ENCODE data around the gene SKI. TPM values are rescaled to one million over a fixed set of nuclear protein-coding genes. Genes with fewer than 3 reads are reported as not detected.

SKI gene
- total RNA-seq, 1 experiment from 2014 or later = 28.3 TPM

DNA sequence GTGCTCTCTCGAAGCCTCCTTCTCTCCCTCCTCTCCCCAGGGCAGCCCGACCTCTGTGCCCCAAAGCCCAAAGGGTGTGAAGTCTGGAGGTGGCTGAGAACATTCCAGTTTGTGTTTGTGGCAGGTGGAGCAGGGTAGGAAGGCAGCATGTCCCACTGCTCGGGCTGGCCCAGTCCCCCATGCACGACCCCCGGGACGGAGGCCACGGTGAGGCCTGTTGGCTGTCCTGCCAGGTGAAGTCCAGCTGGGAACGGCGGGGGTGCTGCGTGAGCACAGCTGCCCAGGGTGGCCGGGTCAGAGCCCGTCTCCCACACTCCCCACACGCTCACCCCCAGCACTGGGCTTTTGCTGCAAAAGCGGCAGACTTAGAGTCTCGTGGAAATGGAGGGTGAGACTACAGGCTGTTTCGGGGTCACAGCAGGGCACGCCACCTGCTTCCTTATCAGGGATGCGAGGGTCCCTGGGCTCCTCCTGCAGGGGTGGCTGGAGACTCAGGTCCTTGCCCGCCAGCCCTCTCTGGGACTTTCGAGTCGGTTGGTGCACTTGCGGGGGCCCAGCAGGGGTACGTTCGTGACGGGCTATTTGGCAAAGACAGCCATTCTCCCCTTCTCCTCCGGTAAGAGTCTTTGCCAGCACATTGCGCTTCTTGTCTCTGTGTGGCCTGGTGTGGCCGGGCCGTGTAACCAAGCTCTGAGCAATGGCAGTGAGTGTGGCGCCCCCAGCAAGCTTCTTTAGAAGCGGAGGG, 123.0 kb downstream of the SKI start:
- CTCF ChIA-PET = no interaction called here
- H3K4me1 ChIP-seq (ENCODE audit: insufficient read depth, low read length) = no peaks in the 10 kb centered on the region
- POLR2A ChIA-PET (ENCODE audit: unreplicated experiment) = no interaction called here
- no peak overlapping the region for H2AFZ ChIP-seq (ENCODE audit: low read length)
- intact Hi-C loops (cut with micrococcal nuclease) = no loop called here
- H3K9ac ChIP-seq (ENCODE audit: low read length) = no peak overlapping the region
- no peaks in the 10 kb centered on the region for H3K79me2 ChIP-seq (ENCODE audit: low read length)
- ATAC-seq (no peak), DNase-seq (no peak)
- H3K9me3 ChIP-seq (ENCODE audit: low read length) = no peaks in the 10 kb centered on the region
- H3K4me2 ChIP-seq (ENCODE audit: low read length) = no peak overlapping the region
- no peaks in the 10 kb centered on the region for H3F3A ChIP-seq (ENCODE audit: low read length, unreplicated experiment)
- H4K20me1 ChIP-seq (ENCODE audit: low read length) = no peaks in the 10 kb centered on the region
- H3K27ac ChIP-seq (ENCODE audit: low read length) = no peak overlapping the region
- no peaks in the 10 kb centered on the region for H3K27me3 ChIP-seq (ENCODE audit: low read length)
- TF ChIP-seq, protein P1, sequence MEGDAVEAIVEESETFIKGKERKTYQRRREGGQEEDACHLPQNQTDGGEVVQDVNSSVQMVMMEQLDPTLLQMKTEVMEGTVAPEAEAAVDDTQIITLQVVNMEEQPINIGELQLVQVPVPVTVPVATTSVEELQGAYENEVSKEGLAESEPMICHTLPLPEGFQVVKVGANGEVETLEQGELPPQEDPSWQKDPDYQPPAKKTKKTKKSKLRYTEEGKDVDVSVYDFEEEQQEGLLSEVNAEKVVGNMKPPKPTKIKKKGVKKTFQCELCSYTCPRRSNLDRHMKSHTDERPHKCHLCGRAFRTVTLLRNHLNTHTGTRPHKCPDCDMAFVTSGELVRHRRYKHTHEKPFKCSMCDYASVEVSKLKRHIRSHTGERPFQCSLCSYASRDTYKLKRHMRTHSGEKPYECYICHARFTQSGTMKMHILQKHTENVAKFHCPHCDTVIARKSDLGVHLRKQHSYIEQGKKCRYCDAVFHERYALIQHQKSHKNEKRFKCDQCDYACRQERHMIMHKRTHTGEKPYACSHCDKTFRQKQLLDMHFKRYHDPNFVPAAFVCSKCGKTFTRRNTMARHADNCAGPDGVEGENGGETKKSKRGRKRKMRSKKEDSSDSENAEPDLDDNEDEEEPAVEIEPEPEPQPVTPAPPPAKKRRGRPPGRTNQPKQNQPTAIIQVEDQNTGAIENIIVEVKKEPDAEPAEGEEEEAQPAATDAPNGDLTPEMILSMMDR (conservative IDR thresholded peaks at IDR 0.05; ENCODE audit: low read depth, low read length) = no peak
- TF ChIP-seq EZH2phosphoT487 (IDR thresholded peaks at IDR 0.05; ENCODE audit: borderline replicate concordance, low read length) (no peak), EZH2 (IDR thresholded peaks at IDR 0.05; ENCODE audit: low read length, unreplicated experiment) (no peak)
- H3K9me2 ChIP-seq (replicated peaks; ENCODE audit: low read length) = no peaks in the 10 kb centered on the region
- H3K4me3 ChIP-seq (ENCODE audit: low read length) = no peak overlapping the region
- BruUV-seq (replicated peaks) = no TSS peak
- no peaks in the 10 kb centered on the region for H3K36me3 ChIP-seq (ENCODE audit: low read depth, low read length)

DNA sequence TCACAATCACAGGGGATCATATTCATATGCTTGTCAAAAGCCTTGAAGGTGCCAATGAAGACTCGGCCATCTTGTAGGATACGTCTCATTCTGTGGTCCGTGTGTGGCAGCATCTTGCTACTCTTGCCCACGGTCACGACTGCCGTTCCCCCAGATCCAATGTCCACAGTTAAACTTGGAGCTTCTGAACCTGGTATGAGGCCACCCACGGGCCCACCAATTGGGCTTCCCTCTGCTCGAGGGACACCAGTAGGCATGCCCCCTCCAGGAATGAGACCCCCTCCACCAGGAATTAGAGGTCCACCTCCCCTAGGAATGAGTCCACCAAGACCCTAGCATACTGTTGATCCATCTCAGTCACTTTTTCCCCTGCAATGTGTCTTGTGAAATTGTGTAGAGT, 123.6 kb downstream of the SKI start:
- no peak for ATAC-seq
- H3K9me2 ChIP-seq (replicated peaks; ENCODE audit: low read length) = no peaks in the 10 kb centered on the region
- TF ChIP-seq EZH2 (IDR thresholded peaks at IDR 0.05; ENCODE audit: low read length, unreplicated experiment) = no peak
- no peak for TF ChIP-seq EZH2phosphoT487 (IDR thresholded peaks at IDR 0.05; ENCODE audit: borderline replicate concordance, low read length)
- TF ChIP-seq, protein P1 (conservative IDR thresholded peaks at IDR 0.05; ENCODE audit: low read depth, low read length) = no peak
- intact Hi-C loops (cut with micrococcal nuclease) = no loop called here
- no peak overlapping the region for H3K9ac ChIP-seq (ENCODE audit: low read length)
- H3K4me1 ChIP-seq (ENCODE audit: insufficient read depth, low read length) = no peaks in the 10 kb centered on the region
- no peaks in the 10 kb centered on the region for H3K9me3 ChIP-seq (ENCODE audit: low read length)
- no peaks in the 10 kb centered on the region for H3K36me3 ChIP-seq (ENCODE audit: low read depth, low read length)
- H3K27me3 ChIP-seq (ENCODE audit: low read length) = no peaks in the 10 kb centered on the region
- no peak overlapping the region for H3K4me2 ChIP-seq (ENCODE audit: low read length)
- BruUV-seq (replicated peaks) = no TSS peak
- H3K79me2 ChIP-seq (ENCODE audit: low read length) = no peaks in the 10 kb centered on the region
- DNase-seq = no peak
- ChIA-PET CTCF (interaction anchor here (0.6 kb wide), 1 partner anchor 153 kb away, joined by 4 read pairs; no protein-coding TSS in a partner anchor), POLR2A (ENCODE audit: unreplicated experiment) (no interaction called here)
- no peaks in the 10 kb centered on the region for H4K20me1 ChIP-seq (ENCODE audit: low read length)
- no peak overlapping the region for H3K4me3 ChIP-seq (ENCODE audit: low read length)
- H3F3A ChIP-seq (ENCODE audit: low read length, unreplicated experiment) = no peaks in the 10 kb centered on the region
- H3K27ac ChIP-seq (ENCODE audit: low read length) = no peak overlapping the region
- H2AFZ ChIP-seq (ENCODE audit: low read length) = no peak overlapping the region

DNA sequence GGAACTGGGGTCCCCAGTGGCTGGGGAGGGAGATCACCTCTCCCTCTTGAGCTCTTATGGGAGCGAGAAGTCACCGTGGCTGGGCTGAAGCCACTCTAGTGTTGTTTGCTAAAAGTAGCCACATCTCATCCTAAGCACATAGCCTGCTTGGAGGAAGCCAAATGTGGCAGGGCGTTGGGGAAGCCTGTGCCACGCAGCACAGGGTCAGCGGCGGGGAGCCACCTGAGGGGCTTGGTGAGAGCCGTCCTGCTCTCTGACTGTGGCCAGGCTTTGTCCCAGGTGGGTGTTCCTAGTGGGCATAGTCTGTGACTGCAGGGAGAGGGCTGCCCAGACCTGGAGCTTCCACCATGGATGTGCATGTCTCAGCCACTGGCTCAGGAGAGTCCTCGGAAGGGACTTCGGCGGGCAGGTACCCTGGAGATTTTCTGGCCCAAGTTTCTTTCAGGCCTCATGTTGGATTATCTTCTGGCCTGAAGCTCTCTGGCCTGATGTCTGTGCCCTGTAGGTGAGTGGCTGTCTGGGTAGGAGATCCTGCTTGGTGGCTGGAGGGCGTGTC, 124.3 kb downstream of the SKI start:
- ATAC-seq = 0 out of 2 replicates have a peak, but pooled peaks have one; percentile 9
- no peak overlapping the region for H2AFZ ChIP-seq (ENCODE audit: low read length)
- no peaks in the 10 kb centered on the region for H3K27me3 ChIP-seq (ENCODE audit: low read length)

More for the DNA sequence above, 124.3 kb downstream of the SKI start:
- Histone ChIP-seq H3K27ac (ENCODE audit: low read length) (no peak overlapping the region), H3K4me3 (ENCODE audit: low read length) (no peak overlapping the region), H3F3A (ENCODE audit: low read length, unreplicated experiment) (no peaks in the 10 kb centered on the region), H3K4me2 (ENCODE audit: low read length) (no peak overlapping the region), H3K4me1 (ENCODE audit: insufficient read depth, low read length) (no peaks in the 10 kb centered on the region), H3K79me2 (ENCODE audit: low read length) (no peaks in the 10 kb centered on the region), H4K20me1 (ENCODE audit: low read length) (no peaks in the 10 kb centered on the region), H3K36me3 (ENCODE audit: low read depth, low read length) (no peaks in the 10 kb centered on the region), H3K9me2 (replicated peaks; ENCODE audit: low read length) (no peaks in the 10 kb centered on the region), H3K9ac (ENCODE audit: low read length) (no peak overlapping the region), H3K9me3 (ENCODE audit: low read length) (no peaks in the 10 kb centered on the region)
- DNase-seq = no peak
- POLR2A ChIA-PET (ENCODE audit: unreplicated experiment) = no interaction called here
- intact Hi-C loops (cut with micrococcal nuclease) = no loop called here
- TF ChIP-seq, protein P1 (conservative IDR thresholded peaks at IDR 0.05; ENCODE audit: low read depth, low read length) = no peak
- TF ChIP-seq EZH2phosphoT487 (IDR thresholded peaks at IDR 0.05; ENCODE audit: borderline replicate concordance, low read length) = no peak
- TF ChIP-seq EZH2 (IDR thresholded peaks at IDR 0.05; ENCODE audit: low read length, unreplicated experiment) = no peak
- BruUV-seq (replicated peaks) = no TSS peak
- CTCF ChIA-PET = no interaction called here
